H1 (cell line): ENCODE data around the gene CPXM2. TPM values are rescaled to one million over a fixed set of nuclear protein-coding genes. Genes with fewer than 3 reads are reported as not detected.

Experiments used
- CTCF ChIA-PET: fragments of 300-600 bp; sonication (Branson Sonifier 250); formaldehyde crosslinking; loops from one replicate; lab custom pipeline; 2021; ENCODE audit not compliant: partially characterized antibody; lab: Charles Lee
- POLR2A ChIA-PET: fragments of 300-600 bp; sonication (Branson Sonifier 250); formaldehyde crosslinking; loops from one replicate; lab custom pipeline; 2021; ENCODE audit warnings: inconsistent platforms; ENCODE audit not compliant: partially characterized antibody; lab: Charles Lee
- DNase-seq, 2 experiments: peaks; one replicate each; pipeline versions ENCODE4 v3.0.0 to v3.0.0-alpha.2; 2010 to 2022; ENCODE audit warnings: low spot score in 2 of 2, low read depth in 1 of 2, mixed read lengths in 1 of 2
- FAIRE-seq: peaks from 2 replicates; lab custom pipeline; 2011; peaks lifted over from hg19 to GRCh38; lab: Jason Lieb, UNC
- H2AFZ ChIP-seq: 2 replicates; pipeline ENCODE4 v1.8.1; 2012; ENCODE audit warnings: low read length, inconsistent platforms
- H2AK5ac ChIP-seq: 2 replicates; pipeline ENCODE4 v1.6.1; 2013; ENCODE audit warnings: low read depth, low read length
- H2BK120ac ChIP-seq: replicated peaks from 2 replicates; pipeline ENCODE3; 2013; ENCODE audit warnings: low read depth, low read length, inconsistent platforms
- H2BK12ac ChIP-seq: 2 replicates; pipeline ENCODE4 v1.6.1; 2013; ENCODE audit warnings: low read depth, low read length
- H2BK15ac ChIP-seq: 2 replicates; pipeline ENCODE4 v1.6.1; 2013; ENCODE audit warnings: low read length
- H2BK20ac ChIP-seq: 2 replicates; pipeline ENCODE4 v1.6.1; 2013; ENCODE audit warnings: low read length
- H2BK5ac ChIP-seq: 2 replicates; pipeline ENCODE4 v1.6.1; 2013; ENCODE audit warnings: low read depth, low read length
- H3K14ac ChIP-seq: 2 replicates; pipeline ENCODE4 v1.6.1; 2013; ENCODE audit warnings: inconsistent platforms; ENCODE audit not compliant: insufficient read length
- H3K18ac ChIP-seq: 2 replicates; pipeline ENCODE4 v1.6.1; 2013; ENCODE audit warnings: low read length; ENCODE audit errors: extremely low read depth
- H3K23ac ChIP-seq: 2 replicates; pipeline ENCODE4 v1.6.1; 2013; ENCODE audit warnings: inconsistent platforms; ENCODE audit not compliant: insufficient read length
- H3K23me2 ChIP-seq: 2 replicates; pipeline ENCODE4 v1.6.1; 2013; ENCODE audit warnings: low read depth, low read length
- H3K27ac ChIP-seq: 2 replicates; pipeline ENCODE4 v1.6.1; 2011; ENCODE audit warnings: low read depth, low read length, inconsistent platforms
- H3K27me3 ChIP-seq, 4 experiments: replicated peaks in 1 of 4; 1 replicate in 1 of 4; 2 replicates in 3 of 4; pipeline versions ENCODE4 v1.6.1 to v1.8.1; 2011 to 2013; ENCODE audit warnings: low read length in 3 of 4, mild to moderate bottlenecking in 3 of 4, inconsistent platforms in 2 of 4, mixed read lengths in 2 of 4, moderate library complexity in 1 of 4; ENCODE audit not compliant: control insufficient read depth in 3 of 4, insufficient read depth in 3 of 4; ENCODE audit errors: extremely low read depth in 1 of 4
- H3K36me3 ChIP-seq, 4 experiments: 2 replicates each; pipeline versions ENCODE4 v1.6.1 to v1.8.1; 2011 to 2013; ENCODE audit warnings: mild to moderate bottlenecking in 4 of 4, low read length in 3 of 4, moderate library complexity in 2 of 4, control low read depth in 1 of 4, inconsistent platforms in 1 of 4; ENCODE audit not compliant: insufficient read depth in 4 of 4, control insufficient read depth in 2 of 4
- H3K4ac ChIP-seq: replicated peaks from 2 replicates; pipeline ENCODE3; 2013; ENCODE audit warnings: low read length, low read depth, mixed read lengths, inconsistent platforms; ENCODE audit not compliant: insufficient read length
- H3K4me1 ChIP-seq, 4 experiments: replicated peaks in 1 of 4; 1 replicate in 1 of 4; 2 replicates in 3 of 4; pipeline versions ENCODE4 v1.6.1 to v1.8.1; 2011 to 2013; ENCODE audit warnings: low read length in 3 of 4, inconsistent platforms in 2 of 4, mixed read lengths in 1 of 4; ENCODE audit not compliant: insufficient read depth in 4 of 4, control insufficient read depth in 3 of 4
- H3K4me2 ChIP-seq, 2 experiments: 2 replicates each; pipeline versions ENCODE4 v1.6.1 to v1.8.1; 2011 to 2013; ENCODE audit warnings: low read depth in 2 of 2, low read length in 2 of 2, control low read depth in 1 of 2, inconsistent platforms in 1 of 2, mild to moderate bottlenecking in 1 of 2; ENCODE audit not compliant: insufficient read depth in 1 of 2
- H3K4me3 ChIP-seq, 4 experiments: fragments of 200-600, 300-600 bp in 1 of 4; sonication (generic), shearing (Covaris generic), sonication (Bioruptor Twin) in 1 of 4; 2 replicates each; pipeline versions ENCODE4 v1.5.1 to v1.8.1; 2011 to 2016; ENCODE audit warnings: low read length in 4 of 4, low read depth in 3 of 4, control low read depth in 2 of 4, inconsistent platforms in 2 of 4, mild to moderate bottlenecking in 2 of 4, mixed read lengths in 1 of 4, moderate library complexity in 1 of 4; ENCODE audit not compliant: insufficient read depth in 2 of 4; ENCODE audit errors: extremely low read depth in 1 of 4
- H3K56ac ChIP-seq: replicated peaks from 2 replicates; pipeline ENCODE3; 2013; ENCODE audit warnings: low read depth, mild to moderate bottlenecking, mixed read lengths, low read length, inconsistent platforms; ENCODE audit not compliant: insufficient read length
- H3K79me1 ChIP-seq: 2 replicates; pipeline ENCODE4 v1.6.1; 2013; ENCODE audit warnings: low read depth, low read length, control low read depth
- H3K79me2 ChIP-seq, 2 experiments: 2 replicates each; pipeline versions ENCODE4 v1.6.1 to v1.8.1; 2012 to 2013; ENCODE audit warnings: low read length in 2 of 2, mild to moderate bottlenecking in 2 of 2, inconsistent platforms in 1 of 2; ENCODE audit not compliant: insufficient read depth in 2 of 2, control insufficient read depth in 1 of 2
- H3K9ac ChIP-seq, 4 experiments: replicated peaks in 1 of 4; 1 replicate in 1 of 4; 2 replicates in 3 of 4; pipeline versions ENCODE4 v1.6.1 to v1.8.1; 2011 to 2013; ENCODE audit warnings: low read depth in 3 of 4, low read length in 3 of 4, control low read depth in 2 of 4, mild to moderate bottlenecking in 2 of 4, moderate library complexity in 2 of 4, inconsistent platforms in 1 of 4; ENCODE audit errors: extremely low read depth in 1 of 4
- H3K9me3 ChIP-seq, 2 experiments: 2 replicates each; pipeline versions ENCODE4 v1.6.1 to v1.8.1; 2012 to 2013; ENCODE audit warnings: mild to moderate bottlenecking in 2 of 2, moderate library complexity in 2 of 2, control low read depth in 1 of 2, inconsistent platforms in 1 of 2, low read depth in 1 of 2, low read length in 1 of 2, mixed read lengths in 1 of 2; ENCODE audit not compliant: insufficient read depth in 2 of 2
- H4K20me1 ChIP-seq, 2 experiments: replicated peaks in 1 of 2; 2 replicates each; pipeline versions ENCODE3 to v1.8.1; 2011 to 2013; ENCODE audit warnings: inconsistent platforms in 2 of 2, low read length in 2 of 2, mild to moderate bottlenecking in 1 of 2; ENCODE audit not compliant: insufficient read depth in 2 of 2, control insufficient read depth in 1 of 2
- H4K5ac ChIP-seq: 2 replicates; pipeline ENCODE4 v1.6.1; 2013; ENCODE audit warnings: low read length, low read depth, mixed read lengths, inconsistent platforms; ENCODE audit not compliant: insufficient read length
- H4K8ac ChIP-seq: 2 replicates; pipeline ENCODE4 v1.8.0; 2013; ENCODE audit warnings: mild to moderate bottlenecking, moderate library complexity, low read length, inconsistent platforms; ENCODE audit not compliant: insufficient read depth; ENCODE audit errors: extremely low read depth
- H4K91ac ChIP-seq: replicated peaks from 2 replicates; pipeline ENCODE3; 2013; ENCODE audit warnings: low read length, mixed read lengths, inconsistent platforms; ENCODE audit not compliant: insufficient read length
- BACH1 ChIP-seq: IDR thresholded peaks from 2 replicates; pipeline ENCODE4 v1.6.1; 2012; ENCODE audit warnings: low read length, improper control_type of control experiment
- WGBS, 2 experiments: shearing (Covaris generic) in 1 of 2; methylation state at CpG; one replicate each; pipeline versions ENCODE4 v1.1.6 to v1.1.7; 2013 to 2015; ENCODE audit warnings: low lambda C conversion rate in 2 of 2, mixed read lengths in 2 of 2, inconsistent platforms in 1 of 2, low coverage in 1 of 2, missing lambda C conversion rate in 1 of 2; ENCODE audit not compliant: insufficient replicate concordance in 2 of 2, insufficient coverage in 1 of 2, insufficient read length in 1 of 2; ENCODE audit errors: extremely low coverage in 1 of 2, missing lambda C conversion rate in 1 of 2; 5-methylcytosine and 5-hydroxymethylcytosine counted together
- polyA plus RNA-seq, 7 experiments: library from polyadenylated mRNA; depleted of rRNA in 3 of 7; stranded (reverse) in 5 of 7; unstranded in 2 of 7; fragments of >200 nt in 5 of 7; fragments of 200-250 nt in 2 of 7; gene quantifications; 1 replicate in 5 of 7; 2 replicates in 1 of 7; 4 replicates in 1 of 7; pipeline versions ENCODE4 v1.2.1 to v1.2.3, GENCODE V29; 2011 to 2013; ENCODE audit warnings: missing spikeins in 2 of 7, mixed read lengths in 2 of 7
- total RNA-seq: library from RNA; stranded (reverse); fragmentation: NEBNext Ultra II Directional; extraction: Animal tissue kit (Norgen Biotek cat#: 25700); gene quantifications from 2 replicates; pipeline ENCODE4 v1.2.1, GENCODE V29; 2021

Gene CPXM2
- total and polyA plus RNA-seq, 2 of the 8 experiments (the other 6 are each of a cell fraction or from before 2014, with no cell fraction given): 2.4 to 2.9 TPM

DNA sequence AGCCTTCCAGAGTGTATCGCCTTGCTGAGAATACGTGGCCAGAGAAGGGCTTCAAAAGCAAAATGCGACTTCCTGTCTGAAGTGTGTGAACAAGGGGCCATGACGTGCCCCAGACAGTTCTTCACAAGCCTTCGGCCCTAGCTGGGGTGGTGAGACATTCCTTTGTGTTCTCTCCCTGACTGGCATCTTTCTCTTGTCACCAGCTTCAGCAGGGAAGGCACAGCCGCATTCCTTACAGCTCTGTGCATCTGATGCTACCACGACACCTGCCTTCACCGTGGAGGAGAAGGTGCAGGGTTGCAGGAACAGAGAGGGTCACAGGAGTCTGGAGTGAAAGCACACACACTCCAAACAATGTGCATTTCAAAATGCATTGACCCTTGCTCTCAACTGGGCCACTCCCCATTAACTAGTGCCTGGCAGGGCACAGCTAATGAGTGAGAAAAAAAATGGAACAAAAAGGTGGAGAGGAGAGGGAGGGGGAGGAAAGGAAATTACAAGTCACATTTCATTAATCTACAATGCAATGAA, 132.0 kb downstream of the CPXM2 start:
- no peaks in the 10 kb centered on the region for H3K36me3 ChIP-seq
- H4K91ac ChIP-seq: peak overlapping the region; percentile 48
- 0 out of 2 replicates have a peak overlapping the region, but pooled peaks have one; percentile 75 for H2BK20ac ChIP-seq
- H2BK15ac ChIP-seq: peak overlapping the region; percentile 9; the same call in 1 of the 2 replicates
- no peak overlapping the region for H3K4ac ChIP-seq
- peak overlapping the region; percentile 45; the same call in 1 of the 2 replicates for H2AK5ac ChIP-seq
- H2AFZ ChIP-seq: no peak overlapping the region
- 0 out of 2 replicates have a peak overlapping the region, but pooled peaks have one; percentile 30 for H2BK12ac ChIP-seq
- no peak overlapping the region for H3K9ac ChIP-seq
- no peak overlapping the region for H4K5ac ChIP-seq
- TF ChIP-seq BACH1: no peak
- H3K18ac ChIP-seq: peak overlapping the region; percentile 38; the same call in 1 of the 2 replicates
- 75% methylated on average over 8 of the region's 8 CpGs; no CpG with 5 or more reads in 1 of the 2 experiments for WGBS, 2 experiments
- no peak overlapping the region for H3K14ac ChIP-seq
- H3K9me3 ChIP-seq: no peaks in the 10 kb centered on the region
- H4K20me1 ChIP-seq: no peaks in the 10 kb centered on the region
- H3K23ac ChIP-seq: no peak overlapping the region
- ChIA-PET CTCF (interaction anchor here (0.6 to 1.2 kb wide), 4 partner anchors 19 to 172 kb away, joined by 3 to 4 read pairs (median 4); no protein-coding TSS in a partner anchor), POLR2A (interaction anchor here (1.1 kb wide), 1 partner anchor 8 kb away, joined by 3 read pairs; no protein-coding TSS in a partner anchor)
- peaks cover 1 to 17% (median 10%) of the 10 kb centered on the region in 4 experiments; a peak in 6 of 7 replicates for H3K4me1 ChIP-seq
- H2BK120ac ChIP-seq: no peak overlapping the region
- H2BK5ac ChIP-seq: no peak overlapping the region
- DNase-seq (no peak), FAIRE-seq (no peak)
- no peak overlapping the region for H3K4me2 ChIP-seq
- H3K4me3 ChIP-seq: no peak overlapping the region
- no peak overlapping the region for H4K8ac ChIP-seq
- H3K27ac ChIP-seq: no peak overlapping the region
- no peaks in the 10 kb centered on the region for H3K27me3 ChIP-seq
- no peak overlapping the region for H3K56ac ChIP-seq
- no peaks in the 10 kb centered on the region for H3K79me2 ChIP-seq
- no peaks in the 10 kb centered on the region for H3K23me2 ChIP-seq
- H3K79me1 ChIP-seq: no peaks in the 10 kb centered on the region
